ENCODE results near the gene FNDC1.

GRCh38 chr6:159302594-159302992, 133.4 kb downstream of the FNDC1 start:
- TF ChIP-seq CTCF (IDR thresholded peaks at IDR 0.05; ENCODE audit: low read depth, low read length) (no peak), EZH2phosphoT487 (IDR thresholded peaks at IDR 0.05; ENCODE audit: low read depth) (no peak)

Measured in OCI-LY3 (cell line).